HG03439 (cell line): ENCODE results near the gene HES5.
"Not testable (repeated sequence)": the region's sequence is repeated elsewhere in the genome, so short reads cannot be mapped to it uniquely, and the experiment has no call there.

Experiments used
- ATAC-seq: cut with Tn5 transposase; IDR thresholded peaks from one replicate; pipeline ENCODE4 v1.9.1; 2021; ENCODE audit warnings: mild to moderate bottlenecking, moderate library complexity; ENCODE audit not compliant: unreplicated experiment

The HES5 gene

GRCh38 chr1:2529784-2530512 is at the start of gene HES5:
HES5 (minus strand) TSS chr1:2530263; CDS start chr1:2530164, 99 bp downstream.
- ATAC-seq, result no peak

GRCh38 chr1:2578758-2579118 is 48.7 kb upstream of the HES5 start:
- ATAC-seq, result no peak

GRCh38 chr1:2577565-2578075 is 47.6 kb upstream of the HES5 start:
- ATAC-seq, result peak; percentile 45

GRCh38 chr1:2575801-2576663 is 46.0 kb upstream of the HES5 start:
- ATAC-seq, result no peak

- no peak for ATAC-seq
Observed at GRCh38 chr1:2574350-2574749, 44.3 kb upstream of the HES5 start.

GRCh38 chr1:2573250-2573920 is 43.3 kb upstream of the HES5 start:
- no peak for ATAC-seq

- no peak for ATAC-seq
Observed at GRCh38 chr1:2571348-2571747, 41.3 kb upstream of the HES5 start.

GRCh38 chr1:2570332-2570731 is 40.3 kb upstream of the HES5 start:
- ATAC-seq, result no peak

GRCh38 chr1:2569703-2570102 is 39.6 kb upstream of the HES5 start:
- ATAC-seq, result not testable (repeated sequence)

GRCh38 chr1:2569060-2569459 is 39.0 kb upstream of the HES5 start:
- no peak for ATAC-seq

- ATAC-seq, result not testable (repeated sequence)
Observed at GRCh38 chr1:2568187-2568816, 38.2 kb upstream of the HES5 start.

- ATAC-seq, result no peak
Observed at GRCh38 chr1:2567083-2567679, 37.1 kb upstream of the HES5 start.

- ATAC-seq, result no peak
Observed at GRCh38 chr1:2566101-2567045, 36.3 kb upstream of the HES5 start.

GRCh38 chr1:2564815-2565374 is 34.8 kb upstream of the HES5 start:
- no peak for ATAC-seq

GRCh38 chr1:2564006-2564814 is 34.1 kb upstream of the HES5 start:
- ATAC-seq, result no peak

- ATAC-seq, result no peak
Observed at GRCh38 chr1:2563205-2563604, 33.1 kb upstream of the HES5 start.

- ATAC-seq, result no peak
Observed at GRCh38 chr1:2561898-2562895, 32.1 kb upstream of the HES5 start.
